Measurements from ENCODE around the gene CYP3A5.

CYP3A5 gene

DNA sequence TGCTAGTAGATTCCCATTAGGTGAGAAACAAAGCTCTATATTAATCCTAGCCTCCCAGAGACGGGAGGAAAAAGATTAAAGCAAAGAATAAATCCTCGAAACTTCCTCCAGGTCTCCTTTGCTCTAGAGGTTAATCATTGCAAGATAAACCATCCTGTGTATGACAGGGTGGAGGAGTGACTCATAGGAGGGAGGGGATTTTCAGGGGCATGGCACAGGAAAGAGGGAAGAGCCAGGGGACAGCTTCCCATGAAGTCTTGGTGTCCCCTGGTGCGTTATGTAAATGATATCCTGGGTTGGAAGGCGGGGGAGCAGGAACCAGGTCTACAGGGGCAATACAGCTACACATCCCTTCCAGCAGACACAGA, 780 bp downstream of the CYP3A5 start:
- TF ChIP-seq, protein P1, sequence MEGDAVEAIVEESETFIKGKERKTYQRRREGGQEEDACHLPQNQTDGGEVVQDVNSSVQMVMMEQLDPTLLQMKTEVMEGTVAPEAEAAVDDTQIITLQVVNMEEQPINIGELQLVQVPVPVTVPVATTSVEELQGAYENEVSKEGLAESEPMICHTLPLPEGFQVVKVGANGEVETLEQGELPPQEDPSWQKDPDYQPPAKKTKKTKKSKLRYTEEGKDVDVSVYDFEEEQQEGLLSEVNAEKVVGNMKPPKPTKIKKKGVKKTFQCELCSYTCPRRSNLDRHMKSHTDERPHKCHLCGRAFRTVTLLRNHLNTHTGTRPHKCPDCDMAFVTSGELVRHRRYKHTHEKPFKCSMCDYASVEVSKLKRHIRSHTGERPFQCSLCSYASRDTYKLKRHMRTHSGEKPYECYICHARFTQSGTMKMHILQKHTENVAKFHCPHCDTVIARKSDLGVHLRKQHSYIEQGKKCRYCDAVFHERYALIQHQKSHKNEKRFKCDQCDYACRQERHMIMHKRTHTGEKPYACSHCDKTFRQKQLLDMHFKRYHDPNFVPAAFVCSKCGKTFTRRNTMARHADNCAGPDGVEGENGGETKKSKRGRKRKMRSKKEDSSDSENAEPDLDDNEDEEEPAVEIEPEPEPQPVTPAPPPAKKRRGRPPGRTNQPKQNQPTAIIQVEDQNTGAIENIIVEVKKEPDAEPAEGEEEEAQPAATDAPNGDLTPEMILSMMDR (IDR thresholded peaks at IDR 0.05; ENCODE audit: extremely low read depth, insufficient read depth, missing control alignments), result no peak
- in situ Hi-C loops (cut with MboI; ENCODE audit: low pct_unique_long_range_greater_than_20kb, low sequenced_read_pairs, unreplicated experiment), result no loop called here
- DNase-seq (ENCODE audit: low spot score), result no peak

DNA sequence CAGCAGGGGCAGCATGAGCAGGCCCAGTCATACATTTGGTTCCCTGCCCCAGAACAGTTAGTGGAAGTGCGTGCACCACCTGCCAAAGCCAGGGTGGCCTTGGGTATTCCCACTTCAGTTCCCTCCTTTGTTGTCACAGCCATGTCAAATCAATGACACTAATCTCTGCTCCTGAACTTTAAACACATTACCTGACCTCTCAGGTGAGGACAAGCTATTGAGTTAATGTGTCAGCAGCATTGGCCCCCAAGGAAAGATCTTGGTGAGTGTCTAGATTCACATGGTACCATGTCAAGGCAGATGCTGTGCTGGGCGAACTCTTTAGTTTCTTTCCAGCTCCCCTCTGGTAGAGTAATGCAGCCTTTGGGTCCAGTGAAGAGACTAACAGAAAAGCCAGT, 2.1 kb downstream of the CYP3A5 start:
- no peak for DNase-seq (ENCODE audit: low spot score)
- in situ Hi-C loops (cut with MboI; ENCODE audit: low pct_unique_long_range_greater_than_20kb, low sequenced_read_pairs, unreplicated experiment), result no loop called here
- TF ChIP-seq, protein P1 (IDR thresholded peaks at IDR 0.05; ENCODE audit: extremely low read depth, insufficient read depth, missing control alignments), result no peak

DNA sequence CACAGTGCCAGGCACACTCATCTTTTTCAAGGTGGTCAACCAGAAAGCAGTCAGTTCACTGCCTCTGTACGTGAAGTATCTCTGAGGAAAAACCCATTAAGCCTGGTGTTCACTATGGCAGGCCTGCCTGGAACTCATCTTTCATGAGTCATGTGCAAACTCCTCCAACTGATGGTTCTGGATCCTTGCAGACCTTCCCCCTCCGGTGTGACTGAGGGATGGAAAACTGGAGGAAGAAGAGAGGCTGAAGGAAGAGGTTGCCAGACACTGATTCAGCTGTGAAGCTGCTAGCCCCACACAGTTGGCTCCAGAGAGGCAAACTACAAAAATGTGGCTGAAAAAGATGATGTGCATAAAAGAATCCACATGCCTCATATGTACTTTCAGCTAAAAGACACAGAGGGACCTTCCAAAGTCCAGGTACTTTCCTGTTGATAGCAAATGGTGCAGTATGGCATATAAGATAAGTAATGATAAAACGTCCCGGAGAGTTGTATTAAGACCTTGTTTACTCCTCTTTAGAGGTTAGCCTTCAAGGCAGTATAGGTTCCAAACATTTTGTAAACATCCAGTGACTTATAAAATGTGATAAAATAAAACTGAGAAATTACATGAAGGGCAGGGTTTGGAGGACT, 2.7 kb downstream of the CYP3A5 start:
- in situ Hi-C loops (cut with MboI; ENCODE audit: low pct_unique_long_range_greater_than_20kb, low sequenced_read_pairs, unreplicated experiment), result no loop called here
- TF ChIP-seq, protein P1 (IDR thresholded peaks at IDR 0.05; ENCODE audit: extremely low read depth, insufficient read depth, missing control alignments), result no peak
- no peak for DNase-seq (ENCODE audit: low spot score)

DNA sequence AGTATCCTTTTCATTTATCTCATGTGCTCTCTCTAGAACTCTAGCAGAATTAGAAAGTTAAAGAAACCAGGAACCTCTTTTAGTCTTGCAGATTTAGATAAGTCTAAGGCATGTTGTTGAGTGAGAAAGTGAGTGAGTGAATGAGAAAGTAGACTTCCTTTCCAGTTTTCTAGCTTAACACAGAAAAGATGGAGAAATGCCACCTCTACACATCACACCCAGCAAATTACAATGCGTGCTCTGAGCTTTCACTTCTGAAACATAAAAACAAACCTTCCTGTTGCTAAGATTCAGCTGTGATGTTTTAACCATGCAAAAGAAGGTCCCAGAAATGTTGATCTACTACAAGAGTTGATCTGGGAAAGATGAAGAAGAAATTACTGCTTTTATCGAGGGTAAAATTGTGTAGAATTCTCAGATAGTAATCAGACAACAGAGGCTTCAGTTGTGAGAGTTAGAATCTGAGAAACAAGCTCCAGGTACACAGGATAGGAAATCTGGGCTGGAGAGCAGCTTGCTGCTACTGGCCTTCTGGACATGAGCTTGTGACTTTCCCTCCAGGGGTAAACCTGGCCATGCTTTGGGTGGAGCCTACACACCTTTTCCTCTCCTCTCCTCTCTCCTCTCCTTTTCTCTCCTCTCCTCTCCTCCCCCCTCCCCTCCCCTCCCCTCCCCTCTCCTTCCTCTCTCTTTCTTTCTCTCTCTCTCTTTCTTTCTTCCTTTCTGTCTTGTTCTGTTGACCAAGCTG, 4.6 kb downstream of the CYP3A5 start:
- no peak for DNase-seq (ENCODE audit: low spot score)
- TF ChIP-seq, protein P1 (IDR thresholded peaks at IDR 0.05; ENCODE audit: extremely low read depth, insufficient read depth, missing control alignments), result no peak
- in situ Hi-C loops (cut with MboI; ENCODE audit: low pct_unique_long_range_greater_than_20kb, low sequenced_read_pairs, unreplicated experiment), result no loop called here

DNA sequence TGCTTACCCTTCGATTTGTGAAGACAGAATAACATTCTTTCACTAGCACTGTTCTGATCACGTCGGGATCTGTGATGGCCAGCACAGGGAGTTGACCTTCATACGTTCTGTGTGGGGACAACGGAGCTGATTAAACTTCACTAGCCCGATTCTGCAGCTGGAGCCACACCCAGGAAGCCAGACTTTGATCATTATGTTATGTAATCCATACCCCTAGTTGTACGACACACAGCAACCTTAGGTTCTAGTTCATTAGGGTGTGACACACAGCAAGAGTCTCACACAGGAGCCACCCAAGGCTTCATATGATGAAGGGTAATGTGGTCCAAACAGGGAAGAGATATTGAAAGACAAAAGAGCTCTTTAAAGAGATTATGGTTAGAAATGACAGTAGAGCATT, 7.2 kb downstream of the CYP3A5 start:
- TF ChIP-seq, protein P1 (IDR thresholded peaks at IDR 0.05; ENCODE audit: extremely low read depth, insufficient read depth, missing control alignments), result no peak
- no peak for DNase-seq (ENCODE audit: low spot score)
- in situ Hi-C loops (cut with MboI; ENCODE audit: low pct_unique_long_range_greater_than_20kb, low sequenced_read_pairs, unreplicated experiment), result no loop called here

DNA sequence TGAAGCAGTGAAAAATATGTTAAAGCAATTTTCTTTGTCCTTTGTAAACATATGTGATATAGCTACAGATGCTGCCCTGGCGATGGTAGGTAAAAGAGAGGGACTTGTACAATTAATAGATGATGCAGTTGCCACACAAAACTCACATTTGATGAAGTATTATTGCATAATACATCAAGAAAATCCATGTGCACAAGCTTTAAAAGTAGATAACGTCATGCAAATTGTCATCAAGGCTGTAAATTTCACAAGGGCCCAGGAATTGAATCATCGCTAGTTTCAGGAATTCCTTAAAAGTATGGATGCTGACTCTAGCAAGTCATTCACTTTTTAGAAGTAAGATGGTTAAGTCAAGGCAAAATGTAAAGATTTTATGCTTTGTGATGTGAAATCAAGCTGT, 10.0 kb downstream of the CYP3A5 start:
- DNase-seq (ENCODE audit: low spot score), result no peak
- TF ChIP-seq, protein P1 (IDR thresholded peaks at IDR 0.05; ENCODE audit: extremely low read depth, insufficient read depth, missing control alignments), result no peak
- in situ Hi-C loops (cut with MboI; ENCODE audit: low pct_unique_long_range_greater_than_20kb, low sequenced_read_pairs, unreplicated experiment), result no loop called here
